ENCODE results near the gene ZNF417.
"Not testable (repeated sequence)": the region's sequence is repeated elsewhere in the genome, so short reads cannot be mapped to it uniquely, and the experiment has no call there.

The ZNF417 gene

DNA sequence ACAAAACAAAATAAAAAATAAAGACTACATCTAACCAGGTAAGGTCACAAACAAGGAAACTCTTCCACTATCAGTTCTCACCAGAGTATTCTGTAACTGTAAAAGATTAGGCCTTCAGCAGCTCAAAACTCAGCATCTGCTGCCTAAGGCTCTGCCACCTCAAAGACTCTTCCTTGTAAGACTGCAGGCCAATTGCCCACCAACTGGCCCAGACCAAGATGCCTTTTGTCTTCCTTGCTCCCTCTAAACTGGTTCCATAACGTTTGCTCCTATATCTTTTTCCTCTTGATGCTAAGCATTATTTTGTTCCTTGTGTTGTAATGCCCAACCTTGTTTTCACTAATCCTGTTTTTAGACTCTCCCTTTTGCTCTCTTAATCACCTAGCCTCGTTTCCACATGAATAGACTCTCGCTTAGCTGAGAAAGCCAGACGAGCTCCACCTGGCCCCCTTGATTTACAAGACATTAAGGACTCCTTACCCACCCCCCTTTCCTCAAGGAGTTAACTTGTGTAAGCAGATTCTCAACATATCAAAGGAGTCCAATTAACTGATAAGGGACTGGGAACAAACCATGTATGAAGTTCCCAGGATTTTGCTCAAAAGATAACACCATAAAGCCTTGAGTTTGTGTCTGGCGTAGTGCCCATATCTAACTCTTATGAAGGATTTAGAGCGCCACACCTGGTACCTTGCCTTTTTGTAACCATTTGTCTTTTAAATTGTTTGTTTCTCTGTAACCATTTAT is 29.0 kb downstream of the ZNF417 start:
- DNase-seq (ENCODE audit: low spot score), result no peak

DNA sequence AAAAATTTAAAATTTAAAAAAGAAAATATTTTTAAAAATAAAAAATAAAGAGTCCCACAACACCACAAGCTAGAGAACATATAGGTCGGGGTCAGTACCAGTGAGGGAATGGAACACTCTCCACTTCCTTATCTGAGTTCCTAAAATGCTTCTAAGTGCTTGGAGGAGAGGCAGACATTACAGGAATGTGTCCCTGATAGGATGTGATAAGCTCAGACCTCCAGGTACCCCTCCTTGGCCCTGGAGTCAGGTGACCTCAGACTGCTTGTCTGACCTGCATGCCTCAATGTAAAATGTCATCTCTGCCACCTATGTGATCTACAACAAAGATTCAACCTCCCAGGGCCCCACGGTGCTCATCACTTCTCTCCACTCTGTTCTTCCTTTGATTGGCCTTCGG is 30.3 kb downstream of the ZNF417 start:
- no peak for DNase-seq (ENCODE audit: low spot score)

DNA sequence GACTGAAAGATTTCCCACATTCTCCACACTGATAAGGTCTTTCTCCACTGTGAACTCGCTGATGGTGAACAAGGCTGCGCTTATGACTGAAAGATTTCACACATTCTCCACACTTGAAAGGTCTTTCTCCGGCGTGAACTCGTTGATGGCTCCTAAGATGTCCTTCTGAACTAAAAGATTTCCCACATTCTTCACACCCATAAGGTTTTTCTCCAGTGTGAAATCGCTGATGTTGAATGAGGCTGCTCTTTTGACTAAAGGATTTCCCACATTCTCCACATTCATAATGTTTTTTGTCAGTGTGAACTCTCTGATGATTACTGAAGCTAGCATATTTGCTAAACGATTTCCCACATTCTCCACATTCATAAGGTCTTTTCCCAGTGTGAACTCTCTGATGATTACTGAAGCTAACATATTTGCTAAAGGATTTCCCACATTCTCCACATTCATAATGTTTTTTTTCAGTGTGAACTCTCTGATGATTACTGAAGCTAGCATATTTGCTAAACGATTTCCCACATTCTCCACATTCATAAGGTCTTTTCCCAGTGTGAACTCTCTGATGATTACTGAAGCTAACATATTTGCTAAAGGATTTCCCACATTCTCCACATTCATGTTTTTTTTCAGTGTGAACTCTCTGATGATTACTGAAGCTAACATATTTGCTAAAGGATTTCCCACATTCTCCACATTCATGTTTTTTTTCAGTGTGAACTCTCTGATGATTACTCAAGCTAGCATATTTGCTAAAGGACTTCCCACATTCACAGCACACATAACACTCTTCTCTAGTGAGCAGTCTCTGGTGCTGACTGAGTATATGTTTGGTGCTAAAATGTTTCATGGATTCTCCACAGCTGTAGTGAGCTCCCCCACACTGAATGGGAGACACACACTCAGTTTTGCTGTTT is 42.3 kb downstream of the ZNF417 start:
- DNase-seq (ENCODE audit: low spot score), result not testable (repeated sequence)

DNA sequence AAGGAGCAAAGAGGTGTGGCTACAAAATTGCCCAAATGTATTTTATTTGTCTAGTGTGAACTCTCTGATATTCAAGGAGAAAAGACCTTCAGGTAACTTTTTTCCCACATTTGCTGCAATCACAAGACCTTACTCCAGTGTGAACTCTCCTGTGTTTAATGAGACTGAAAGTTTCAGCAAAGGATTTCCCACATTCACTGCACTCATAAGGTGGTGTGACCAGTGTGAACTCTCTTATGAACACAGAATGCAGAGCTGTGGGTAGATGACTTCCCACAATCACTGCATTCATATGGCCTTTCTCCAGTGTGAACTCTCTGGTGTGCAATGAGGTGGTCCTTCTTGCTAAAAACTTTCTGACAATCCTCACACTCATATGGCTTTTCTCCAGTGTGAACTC is 43.9 kb downstream of the ZNF417 start:
- DNase-seq (ENCODE audit: low spot score), result no peak

DNA sequence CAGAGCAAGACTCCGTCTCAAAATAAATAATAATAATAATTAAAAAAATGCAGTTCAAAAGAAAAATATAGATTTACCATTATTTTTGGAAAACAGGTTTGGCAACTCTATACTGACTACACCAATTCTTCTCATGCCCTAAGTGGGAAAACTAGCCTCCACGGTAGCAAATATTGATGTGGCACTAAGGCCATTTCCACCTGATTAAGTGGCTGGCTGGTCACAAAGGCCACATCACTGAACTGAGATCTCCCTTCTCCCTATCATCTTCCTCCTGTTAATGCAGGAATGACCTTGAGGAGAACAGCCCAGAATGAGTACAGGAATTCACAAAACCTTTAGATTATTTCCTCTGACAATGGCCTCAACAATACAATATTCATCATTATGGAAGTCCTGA is 46.2 kb downstream of the ZNF417 start:
- no peak for DNase-seq (ENCODE audit: low spot score)

DNA sequence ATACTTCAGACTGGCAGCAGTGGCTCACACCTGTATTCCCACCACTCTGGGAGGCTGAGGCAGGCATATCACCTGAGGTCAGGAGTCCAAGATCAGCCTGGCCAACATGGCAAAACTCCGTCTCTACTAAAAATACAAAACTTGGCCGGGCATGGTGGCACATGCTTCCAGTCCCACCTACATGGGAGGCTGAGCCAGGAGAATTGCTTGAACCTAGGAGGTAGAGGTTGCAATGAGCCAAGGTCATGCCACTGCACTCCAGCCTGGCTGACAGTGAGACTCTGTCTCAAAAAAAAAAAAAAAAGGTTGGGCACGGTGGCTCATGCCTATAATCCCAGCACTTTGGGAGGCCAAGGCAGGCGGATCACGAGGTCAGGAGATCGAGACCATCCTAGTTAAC is 46.7 kb downstream of the ZNF417 start:
- DNase-seq (ENCODE audit: low spot score), result not testable (repeated sequence)

DNA sequence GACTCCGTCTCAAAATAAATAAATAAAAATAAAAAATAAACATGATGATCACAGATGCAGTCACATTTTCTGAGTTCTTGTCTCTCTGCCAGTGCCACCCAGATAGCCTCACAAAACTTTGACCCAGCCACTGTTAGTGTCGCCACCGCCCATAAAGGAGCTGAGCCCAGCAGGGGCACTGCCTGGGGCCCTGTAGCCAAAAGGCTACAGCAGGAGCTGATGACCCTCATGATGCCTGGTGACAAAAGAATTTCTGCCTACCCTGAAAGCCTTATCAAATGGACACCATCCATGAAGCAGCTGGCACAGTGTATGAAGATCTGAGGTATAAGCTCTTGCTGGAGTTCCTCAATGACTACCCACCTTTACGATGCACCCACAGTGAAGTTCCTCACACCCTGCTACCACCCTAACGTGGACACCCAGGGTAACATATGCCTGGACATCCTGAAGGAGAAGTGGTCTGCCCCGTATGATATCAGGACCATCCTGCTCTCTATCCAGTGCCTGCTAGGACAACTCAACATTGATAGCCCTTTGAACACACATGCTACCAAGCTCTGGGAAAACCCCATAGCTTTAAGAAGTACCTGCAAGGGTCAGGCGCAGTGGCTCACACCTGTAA is 48.4 kb downstream of the ZNF417 start:
- DNase-seq (ENCODE audit: low spot score), result no peak
